HG02763 (cell line): Measurements from ENCODE around the gene DOCK4.

Source experiments
- ATAC-seq: cut with Tn5 transposase; IDR thresholded peaks from one replicate; pipeline ENCODE4 v1.9.1; 2021; ENCODE audit warnings: mild to moderate bottlenecking, moderate library complexity; ENCODE audit not compliant: unreplicated experiment

Gene DOCK4

GRCh38 chr7:111744501-111745155, 461.6 kb downstream of the DOCK4 start:
- ATAC-seq, result no peak

DNA sequence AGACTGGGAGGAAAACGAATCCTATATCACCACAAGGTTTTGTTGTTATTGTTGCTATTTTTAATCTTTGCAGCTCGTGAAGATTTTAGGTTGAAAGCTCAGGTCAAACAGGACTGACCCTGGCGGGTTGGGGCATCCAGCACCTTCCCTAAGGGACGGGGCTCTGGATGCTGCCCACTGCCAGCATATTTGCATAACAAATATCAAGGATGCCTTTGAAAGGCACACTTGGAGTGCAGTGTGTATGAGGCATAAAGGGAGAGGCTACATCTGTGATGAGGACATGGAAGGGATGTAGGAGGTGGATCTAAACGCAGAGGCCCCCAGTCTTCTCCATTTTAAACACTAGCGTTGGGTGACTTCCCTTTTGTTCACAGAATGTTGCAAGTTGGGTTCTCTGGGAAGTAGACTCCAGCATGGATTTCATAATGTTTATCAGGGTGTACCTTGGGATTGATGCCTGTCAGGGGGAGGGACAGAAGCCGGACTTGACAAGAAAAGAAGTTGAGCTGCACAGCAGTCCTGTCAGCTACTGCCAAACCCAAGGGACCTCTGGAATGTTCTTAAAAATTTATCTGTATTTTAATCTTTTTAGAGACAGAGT, 462.9 kb downstream of the DOCK4 start:
- ATAC-seq, result no peak

DNA sequence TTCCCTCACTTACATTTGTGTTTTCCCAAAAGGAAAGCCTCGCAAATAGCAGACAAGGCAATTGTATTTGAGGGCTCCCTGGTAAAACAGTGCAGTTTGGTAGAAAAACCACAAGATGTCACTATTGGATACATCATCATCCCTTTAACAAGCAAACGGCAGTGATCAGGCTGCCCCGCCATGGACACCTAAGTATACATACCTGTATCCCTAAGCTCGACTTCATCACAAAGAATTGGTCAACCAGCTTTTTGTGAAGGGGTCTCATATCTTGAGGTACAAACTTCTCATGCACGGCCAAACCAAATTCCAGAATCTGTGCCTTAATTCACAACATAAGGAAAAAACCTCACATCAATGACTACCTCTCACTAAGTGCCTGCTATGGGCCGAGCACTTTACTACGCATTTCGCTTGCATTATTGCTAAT, 464.4 kb downstream of the DOCK4 start:
- peak; percentile 88 for ATAC-seq

DNA sequence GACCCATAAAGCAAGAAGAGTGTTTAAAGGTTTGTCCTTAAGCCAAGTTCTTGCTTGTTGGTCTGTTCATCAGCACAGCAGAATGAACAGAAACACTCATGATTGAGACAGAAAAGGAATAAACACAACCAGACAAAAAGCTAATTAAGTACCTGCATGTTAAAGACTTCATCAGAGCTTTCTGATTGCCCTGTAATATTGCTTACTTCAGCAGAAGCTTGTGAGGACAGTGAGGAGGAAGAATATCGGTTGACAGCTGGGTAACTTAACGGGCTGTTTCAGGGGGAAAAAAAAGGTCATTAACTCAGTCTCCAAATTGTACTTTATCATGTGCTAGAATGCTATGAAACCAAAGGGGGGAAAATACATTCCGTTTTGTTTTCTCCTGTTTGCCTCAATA, 465.3 kb downstream of the DOCK4 start:
- ATAC-seq, result no peak

DNA sequence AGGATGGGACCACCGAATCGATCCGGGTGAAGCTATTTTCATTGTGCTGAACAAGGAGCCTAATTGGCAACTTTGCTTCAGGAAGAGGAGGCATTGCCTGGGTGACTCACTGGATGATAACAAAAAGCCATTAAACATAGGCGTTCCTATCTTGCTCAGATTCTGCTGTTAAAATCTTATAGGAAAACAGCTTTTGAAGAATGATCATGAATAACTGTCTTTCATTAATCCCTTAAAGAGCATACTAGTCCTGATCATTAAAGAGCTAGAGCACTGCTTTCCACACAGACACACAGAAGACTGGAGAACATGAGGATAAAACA, 469.7 kb downstream of the DOCK4 start:
- ATAC-seq, result no peak

GRCh38 chr7:111735661-111736551, 470.3 kb downstream of the DOCK4 start:
- peak; percentile 81 for ATAC-seq

DNA sequence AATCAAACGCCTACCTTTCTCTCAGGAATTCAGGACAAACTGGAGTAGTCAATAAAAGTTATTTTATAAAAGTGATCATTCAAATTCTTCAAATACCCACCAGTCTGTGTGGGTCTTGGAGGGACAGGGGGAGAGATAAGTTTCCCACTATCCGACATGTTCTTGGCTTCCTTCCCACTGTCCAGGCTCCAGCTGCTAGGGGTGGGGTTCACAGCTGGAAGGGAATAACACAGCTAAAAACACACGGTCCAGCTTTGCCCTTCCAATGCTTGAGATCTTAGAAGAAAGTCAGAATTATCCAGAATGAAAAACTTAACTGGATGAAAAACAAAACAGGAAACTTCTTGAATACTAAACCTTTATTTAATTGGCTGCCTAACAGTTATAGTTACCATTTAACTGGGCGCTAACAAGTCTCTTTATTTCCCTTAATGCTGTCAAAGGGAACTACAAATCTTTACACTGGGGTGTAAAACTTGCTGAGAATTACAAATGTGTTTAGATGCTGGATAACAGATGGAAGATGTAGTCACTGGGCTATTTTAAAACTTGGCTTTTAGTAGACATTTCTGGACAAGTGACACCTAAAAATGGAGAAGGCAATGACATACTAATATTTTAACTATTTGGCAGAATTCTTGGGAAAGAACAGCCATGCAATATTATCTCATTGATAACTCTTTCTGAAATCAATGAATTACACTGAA, 471.1 kb downstream of the DOCK4 start:
- no peak for ATAC-seq

GRCh38 chr7:111732923-111733322, 473.3 kb downstream of the DOCK4 start:
- no peak for ATAC-seq

DNA sequence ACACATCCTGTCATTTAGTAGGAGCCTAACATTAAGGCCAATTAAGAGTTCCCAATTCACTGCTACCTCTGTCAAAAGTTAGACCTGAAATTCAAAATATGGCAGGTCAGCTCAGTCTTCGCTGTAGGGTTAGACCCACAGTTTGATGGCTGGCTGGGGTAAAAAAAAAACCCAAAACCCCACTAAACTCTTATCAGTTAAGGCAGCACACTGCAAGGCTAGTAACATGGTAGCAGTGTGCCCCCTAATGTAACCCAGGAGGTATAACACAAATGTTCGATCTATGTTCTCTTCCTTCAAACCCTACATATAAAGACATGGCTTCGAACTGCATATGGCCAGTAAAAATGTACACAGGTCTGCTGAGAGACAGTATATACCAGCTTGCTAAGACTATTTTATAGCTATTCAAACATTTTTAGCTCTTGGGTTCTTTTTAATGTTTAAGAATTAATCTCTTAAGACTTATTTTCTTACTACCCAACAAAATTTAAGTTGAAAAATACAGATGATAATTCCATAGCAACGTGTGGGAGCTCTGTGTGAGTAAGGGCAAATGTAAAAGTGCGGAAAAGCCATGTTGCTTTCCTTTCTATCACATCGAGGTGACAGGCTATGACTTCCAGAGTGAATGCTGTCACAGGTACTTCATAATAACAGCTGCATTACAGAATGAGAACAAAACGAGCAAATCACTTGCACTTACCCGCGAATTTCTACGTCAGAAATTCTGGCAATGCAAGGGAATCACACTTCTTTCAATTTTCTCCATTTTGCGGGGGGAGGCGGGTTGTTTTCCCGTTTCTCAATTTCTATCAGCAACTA, 475.5 kb downstream of the DOCK4 start:
- ATAC-seq, result peak; percentile 60

DNA sequence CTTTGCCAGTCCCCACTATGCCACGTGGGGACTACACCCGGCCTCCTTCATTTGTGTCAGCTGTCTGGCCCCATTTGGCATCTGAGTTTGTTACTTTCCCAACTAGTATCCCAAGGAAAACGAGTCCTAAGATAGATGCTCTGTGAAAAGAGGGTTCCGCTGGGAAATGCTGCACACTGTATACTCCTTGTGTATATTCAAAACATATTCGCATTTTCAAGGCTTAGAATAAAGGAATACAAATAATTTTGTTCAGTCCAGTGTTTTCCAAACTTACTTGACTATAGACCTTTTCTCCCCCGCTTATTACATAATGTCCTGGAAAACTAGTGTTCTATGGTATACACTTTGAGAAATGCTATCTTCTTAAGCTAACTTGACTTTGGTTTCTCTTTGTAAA, 476.1 kb downstream of the DOCK4 start:
- no peak for ATAC-seq

DNA sequence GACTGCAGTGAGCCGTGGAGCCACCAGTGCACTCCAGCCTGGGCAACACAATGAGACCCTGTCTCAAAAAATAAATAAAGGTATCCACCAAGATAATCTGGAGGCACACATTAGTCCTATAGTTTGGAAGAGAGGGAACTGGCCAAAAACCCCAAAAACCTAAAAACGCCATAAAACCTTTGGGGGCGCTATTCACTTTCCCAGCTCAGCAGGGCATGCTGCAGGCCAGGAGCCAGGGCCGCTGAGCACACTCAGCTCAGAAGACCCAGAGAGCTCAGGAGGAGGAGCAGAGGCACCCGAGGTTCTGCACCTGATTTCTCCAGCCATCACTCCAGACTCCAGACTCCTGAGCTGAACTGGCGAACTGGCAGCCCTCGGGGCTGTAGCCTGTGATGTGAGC, 476.7 kb downstream of the DOCK4 start:
- ATAC-seq, result no peak

DNA sequence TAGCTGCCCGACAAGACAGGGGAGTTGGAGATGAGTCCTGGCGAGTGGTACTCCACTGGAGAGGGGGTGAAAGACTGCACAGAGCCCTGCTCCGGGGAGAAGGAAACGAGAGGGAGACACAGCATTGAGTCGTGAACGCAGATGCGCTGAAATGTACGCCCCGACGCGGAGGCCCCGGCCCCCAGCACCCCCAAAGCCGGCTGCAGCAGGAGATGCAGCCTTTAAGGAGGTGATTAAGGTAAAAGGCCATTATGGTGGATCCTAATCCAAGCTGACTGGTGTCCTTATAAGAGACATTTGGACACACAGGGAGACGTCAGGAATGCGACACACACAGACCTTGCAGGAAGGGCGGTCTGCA, 477.6 kb downstream of the DOCK4 start:
- ATAC-seq, result no peak

- no peak for ATAC-seq
These were observed 478.1 kb downstream of the DOCK4 start for GRCh38 chr7:111727905-111728634.

GRCh38 chr7:111718886-111719285, 487.3 kb downstream of the DOCK4 start:
- no peak for ATAC-seq

- ATAC-seq, result no peak
These were observed 494.7 kb downstream of the DOCK4 start for GRCh38 chr7:111711426-111712065.

DNA sequence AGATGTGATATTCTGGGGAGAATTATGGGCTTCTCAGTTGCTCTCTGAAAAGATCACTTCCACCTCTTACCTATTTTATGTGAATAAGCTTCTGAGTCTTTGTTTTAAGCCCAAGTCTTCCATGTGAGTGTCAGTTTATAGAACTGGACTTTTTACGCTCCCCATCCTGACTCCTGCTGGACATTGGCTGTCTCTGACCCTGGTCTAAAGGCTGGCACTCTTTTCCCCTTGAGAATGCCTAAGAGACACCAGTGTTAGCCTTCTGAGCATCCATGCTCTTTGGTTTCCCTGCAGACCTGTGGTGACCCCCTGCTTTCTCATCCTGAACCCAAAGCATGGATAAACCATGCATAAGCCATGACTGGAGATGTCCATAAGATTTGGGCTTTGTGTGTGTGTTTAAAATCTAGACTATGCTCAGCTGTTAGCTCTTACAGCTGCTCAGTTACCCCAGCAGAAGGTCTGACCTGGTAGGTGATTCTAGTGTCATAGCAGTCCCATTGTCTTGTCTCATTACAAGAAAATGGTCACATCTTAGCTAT, 495.3 kb downstream of the DOCK4 start:
- no peak for ATAC-seq

DNA sequence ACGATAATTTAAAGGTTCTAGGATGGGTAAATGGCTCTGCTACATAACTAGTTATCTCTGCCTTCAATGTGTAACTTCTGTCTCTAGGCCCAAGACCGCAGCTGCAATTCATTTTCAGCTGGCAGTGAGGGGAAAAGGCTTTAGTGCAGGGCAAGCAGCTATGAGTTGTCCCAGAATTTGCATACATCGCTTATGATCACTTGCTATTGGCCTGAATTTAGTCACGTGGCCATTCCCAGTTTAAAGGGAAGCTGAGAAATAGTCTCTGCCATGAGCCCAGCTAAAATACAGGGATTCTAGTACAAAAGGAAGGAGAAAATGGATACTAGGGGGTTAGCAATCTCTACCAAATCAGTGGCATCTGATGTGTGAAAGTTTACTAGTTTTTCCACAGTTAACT, 498.1 kb downstream of the DOCK4 start:
- no peak for ATAC-seq

DNA sequence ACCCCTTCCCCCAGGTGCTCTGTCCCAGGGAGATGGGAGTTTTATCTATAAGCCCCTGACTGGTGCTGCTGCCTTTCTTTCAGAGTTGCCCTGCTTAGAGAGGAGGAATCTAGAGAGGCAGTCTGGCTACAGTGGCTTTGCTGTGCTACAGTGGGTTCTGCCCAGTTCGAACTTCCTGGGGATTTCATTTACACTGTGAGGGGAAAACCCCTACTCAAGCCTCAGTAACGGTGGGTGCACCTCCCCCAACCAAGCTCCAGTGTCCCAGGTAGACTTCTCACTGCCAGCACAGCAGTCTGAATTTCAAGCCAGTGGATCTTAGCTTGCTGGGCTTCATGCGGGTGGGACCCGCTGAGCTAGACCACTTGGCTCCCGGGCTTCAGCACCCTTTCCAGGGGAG, 500.4 kb downstream of the DOCK4 start:
- no peak for ATAC-seq

- ATAC-seq, result no peak
These were observed 508.4 kb downstream of the DOCK4 start for GRCh38 chr7:111697771-111698170.
